Ovary (tissue), 9 donors: ENCODE results near the gene CEMIP. TPM values are rescaled to one million over a fixed set of nuclear protein-coding genes. Genes with fewer than 3 reads are reported as not detected.

Experiments
- DNase-seq, 5 donors: peaks; one replicate each; pipeline ENCODE4 v3.0.0-alpha.2; 2019 to 2020
- H3K27ac ChIP-seq, 2 donors: fragments of 200-600 bp; one replicate each; pipeline versions ENCODE4 v1.5.1 to v1.8.0; 2019 to 2022
- H3K27me3 ChIP-seq: fragments of 200-600 bp; one replicate; pipeline ENCODE4 v1.8.0; 2022
- H3K36me3 ChIP-seq: fragments of 200-600 bp; sonication (generic); one replicate; pipeline ENCODE4 v1.5.1; 2019
- H3K4me1 ChIP-seq: one replicate; pipeline ENCODE4 v1.8.1; 2013; ENCODE audit warnings: mild to moderate bottlenecking, moderate library complexity; ENCODE audit not compliant: insufficient read depth
- H3K4me3 ChIP-seq: fragments of 200-600 bp; sonication (generic); one replicate; pipeline ENCODE4 v1.5.1; 2017
- H3K9me3 ChIP-seq, 2 donors: fragments of 200-600 bp in 1 of 2; sonication (generic) in 1 of 2; one replicate each; pipeline versions ENCODE4 v1.5.1 to v1.8.1; 2013 to 2019; ENCODE audit warnings: mild to moderate bottlenecking in 1 of 2, moderate library complexity in 1 of 2
- EP300 ChIP-seq: sonication (generic); formaldehyde crosslinking; IDR thresholded peaks from one replicate; pipeline ENCODE4 v1.6.1; 2017; ENCODE audit warnings: antibody characterized with exemption
- POLR2A ChIP-seq: fragments of 450-650 bp; IDR thresholded peaks from one replicate; pipeline ENCODE4 v1.6.1; 2017; ENCODE audit warnings: antibody characterized with exemption, mild to moderate bottlenecking, moderate library complexity
- WGBS, 3 donors: extraction: QIAGEN DNeasy Blood & Tissue Kit in 1 of 3; methylation state at CpG; one replicate each; pipeline versions ENCODE4 v1.1.5 to v1.1.7; 2013 to 2017; 5-methylcytosine and 5-hydroxymethylcytosine counted together
- intact Hi-C, 4 donors: fragments of 100-400 bp; cut with DNase I; formaldehyde crosslinking; loops; one replicate each; pipeline versions ENCODE4 v1.11.0 to v1.15.1; 2022 to 2023
- polyA plus RNA-seq, 2 donors: library from polyadenylated mRNA; stranded (reverse); fragments of 200-250 nt in 1 of 2; fragments of 350-450 nt in 1 of 2; fragmentation: Illumina TruSeq in 1 of 2; extraction: RNeasy Lipid Tissue Mini Kit (QIAGEN cat#74804) in 1 of 2; gene quantifications; one replicate each; pipeline ENCODE4 v1.2.3, GENCODE V29; 2013 to 2014
- total RNA-seq, 7 donors: library from RNA; depleted of rRNA in 2 of 7; stranded (reverse); fragments of >200 nt in 2 of 7; fragmentation: NEBNext Ultra II Directional in 3 of 7; extraction: Animal tissue kit (Norgen Biotek cat#: 25700) in 3 of 7; gene quantifications; one replicate each; pipeline versions ENCODE4 v1.1.0 to v1.2.4, GENCODE V29; 2016 to 2023
- TF ChIP-seq, protein P1 (sequence below), 3 donors: fragments of 450-650 bp in 2 of 3; fragments of 200-600 bp in 1 of 3; IDR thresholded peaks; one replicate each; pipeline versions ENCODE4 v1.5.1 to v1.8.0; 2016 to 2022; ENCODE audit warnings: antibody characterized with exemption in 3 of 3, mild to moderate bottlenecking in 1 of 3
- donor health status: DM: no; HTN: no; CAD: no; lungs with moderate emphysema.
- donor health status: DM: no; HTN: no; CAD: no.
- donor health status: Bipolar disorder and iron deficiency.
- donor health status: DM: yes; HTN: yes; CAD: no.
- donor health status: DM: no; HTN: no; CAD: no.
- donor health status: DM: yes; HTN: yes; CAD: no.

CEMIP gene
- total and polyA plus RNA-seq, 9 donors, result 2.2 to 12.3 (median 4.7) TPM

DNA sequence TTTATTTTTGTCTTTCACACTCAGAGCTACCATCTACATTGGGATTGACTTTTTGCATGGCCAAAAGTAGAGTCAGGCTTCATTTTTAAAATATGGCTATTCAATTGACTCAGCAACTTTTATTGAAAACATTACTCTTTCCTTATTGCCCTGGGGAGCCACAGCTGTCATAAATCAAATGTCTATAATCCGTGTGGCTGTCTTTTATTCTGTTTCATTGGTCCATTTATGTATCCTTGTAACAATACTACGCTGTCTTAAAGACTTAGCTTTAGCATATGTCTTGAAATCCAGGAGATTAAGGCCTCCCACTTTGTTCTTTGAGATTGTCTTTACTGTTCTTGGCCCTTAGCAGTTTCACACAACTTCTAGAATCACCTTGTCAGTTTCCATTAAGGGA is 55.2 kb downstream of the CEMIP start:
- TF ChIP-seq POLR2A, result no peak
- TF ChIP-seq EP300, result no peak
- TF ChIP-seq, protein P1, sequence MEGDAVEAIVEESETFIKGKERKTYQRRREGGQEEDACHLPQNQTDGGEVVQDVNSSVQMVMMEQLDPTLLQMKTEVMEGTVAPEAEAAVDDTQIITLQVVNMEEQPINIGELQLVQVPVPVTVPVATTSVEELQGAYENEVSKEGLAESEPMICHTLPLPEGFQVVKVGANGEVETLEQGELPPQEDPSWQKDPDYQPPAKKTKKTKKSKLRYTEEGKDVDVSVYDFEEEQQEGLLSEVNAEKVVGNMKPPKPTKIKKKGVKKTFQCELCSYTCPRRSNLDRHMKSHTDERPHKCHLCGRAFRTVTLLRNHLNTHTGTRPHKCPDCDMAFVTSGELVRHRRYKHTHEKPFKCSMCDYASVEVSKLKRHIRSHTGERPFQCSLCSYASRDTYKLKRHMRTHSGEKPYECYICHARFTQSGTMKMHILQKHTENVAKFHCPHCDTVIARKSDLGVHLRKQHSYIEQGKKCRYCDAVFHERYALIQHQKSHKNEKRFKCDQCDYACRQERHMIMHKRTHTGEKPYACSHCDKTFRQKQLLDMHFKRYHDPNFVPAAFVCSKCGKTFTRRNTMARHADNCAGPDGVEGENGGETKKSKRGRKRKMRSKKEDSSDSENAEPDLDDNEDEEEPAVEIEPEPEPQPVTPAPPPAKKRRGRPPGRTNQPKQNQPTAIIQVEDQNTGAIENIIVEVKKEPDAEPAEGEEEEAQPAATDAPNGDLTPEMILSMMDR (IDR thresholded peaks at IDR 0.05), result no peak
- peaks cover 25% of the 10 kb centered on the region for H3K4me1 ChIP-seq
- WGBS, 3 donors, result 39 to 62% (median 56%) methylated on average over 2 of the region's 2 CpGs
- no peak overlapping the region for H3K4me3 ChIP-seq
- no peaks in the 10 kb centered on the region for H3K9me3 ChIP-seq
- peak overlapping the region in 1 of 2 donors; percentile 67 for H3K27ac ChIP-seq
- DNase-seq, result no peak
- H3K36me3 ChIP-seq, result no peaks in the 10 kb centered on the region
- H3K27me3 ChIP-seq, result no peaks in the 10 kb centered on the region
- intact Hi-C loops, result loop anchor here in 1 of 4 donors (2.0 kb wide), 1 partner anchor 16 kb away; no protein-coding TSS in a partner anchor

- H3K4me3 ChIP-seq, result no peak overlapping the region
- H3K4me1 ChIP-seq, result peaks cover 26% of the 10 kb centered on the region
- intact Hi-C loops, result loop anchor here in 1 of 4 donors (2.0 kb wide), 1 partner anchor 16 kb away; no protein-coding TSS in a partner anchor
- H3K36me3 ChIP-seq, result no peaks in the 10 kb centered on the region
- no peak for DNase-seq
- H3K27me3 ChIP-seq, result no peaks in the 10 kb centered on the region
- TF ChIP-seq POLR2A (no peak), EP300 (no peak)
- TF ChIP-seq, protein P1 (IDR thresholded peaks at IDR 0.05), result no peak
- peak overlapping the region in 1 of 2 donors; percentile 67 for H3K27ac ChIP-seq
- WGBS, 3 donors, result 3 to 35% (median 12%) methylated on average over 1 of the region's 1 CpG
- H3K9me3 ChIP-seq, result no peaks in the 10 kb centered on the region
These were observed 55.7 kb downstream of the CEMIP start for GRCh38 chr15:80834906-80835305.

- peaks cover 27% of the 10 kb centered on the region for H3K4me1 ChIP-seq
- 23 to 48% (median 25%) methylated on average over 4 of the region's 4 CpGs for WGBS, 3 donors
- intact Hi-C loops, result loop anchor here in 1 of 4 donors (2.0 kb wide), 1 partner anchor 15 kb away; no protein-coding TSS in a partner anchor
These were observed 56.2 kb downstream of the CEMIP start for GRCh38 chr15:80835336-80835735.

DNA sequence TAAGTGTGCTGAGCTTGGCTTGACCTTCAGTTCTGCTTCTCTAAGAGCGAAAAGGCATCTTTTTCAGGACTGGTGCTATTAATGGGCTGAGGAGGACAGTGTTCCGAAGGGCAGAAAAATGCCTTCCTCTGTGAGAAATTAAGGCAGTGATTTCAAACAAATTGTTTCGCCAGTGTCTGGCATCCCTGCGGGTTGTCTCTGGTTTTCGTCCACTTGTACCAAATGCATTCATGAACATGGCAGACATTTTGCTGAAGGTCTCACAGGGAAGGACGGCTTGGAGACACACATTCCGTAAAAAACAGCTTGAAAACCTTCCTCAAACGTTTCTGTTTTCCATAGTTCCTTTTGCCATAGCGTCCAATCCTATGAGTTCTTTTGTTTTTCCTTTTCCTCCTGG is 57.1 kb downstream of the CEMIP start:
- TF ChIP-seq, protein P1 (IDR thresholded peaks at IDR 0.05), result no peak
- TF ChIP-seq POLR2A (no peak), EP300 (no peak)
- Histone ChIP-seq H3K36me3 (no peaks in the 10 kb centered on the region), H3K9me3 (no peaks in the 10 kb centered on the region), H3K4me1 (peaks cover 30% of the 10 kb centered on the region), H3K27ac (peak overlapping the region in 1 of 2 donors; percentile 42), H3K27me3 (no peaks in the 10 kb centered on the region), H3K4me3 (no peak overlapping the region)
- intact Hi-C loops, result no loop called here
- DNase-seq, result no peak
- WGBS, 3 donors, result 53 to 71% (median 56%) methylated on average over 9 of the region's 9 CpGs

More at GRCh38 chr15:80835336-80835735, 56.2 kb downstream of the CEMIP start:
- Histone ChIP-seq H3K4me3 (no peak overlapping the region), H3K27me3 (no peaks in the 10 kb centered on the region), H3K27ac (peak overlapping the region in 1 of 2 donors; percentile 67), H3K9me3 (no peaks in the 10 kb centered on the region), H3K36me3 (no peaks in the 10 kb centered on the region)
- TF ChIP-seq, protein P1 (IDR thresholded peaks at IDR 0.05), result no peak
- TF ChIP-seq POLR2A, result no peak
- no peak for TF ChIP-seq EP300
- DNase-seq, result peak in 1 of 5 donors; percentile 41
